Parathyroid adenoma (tissue), 2 donors: Measurements from ENCODE around the gene CD8A.

Experiments used
- H2AFZ ChIP-seq: fragments of 300-600 bp; sonication (generic); one replicate; pipeline ENCODE4 v1.7.0; 2017; ENCODE audit warnings: antibody characterized with exemption, mild to moderate bottlenecking
- H3K27ac ChIP-seq: fragments of 300-600 bp; sonication (generic); one replicate; pipeline ENCODE4 v1.7.0; 2017
- H3K27me3 ChIP-seq: fragments of 300-600 bp; sonication (generic); one replicate; pipeline ENCODE4 v1.7.0; 2017; ENCODE audit warnings: low read length; ENCODE audit not compliant: control insufficient read depth, insufficient read depth
- H3K36me3 ChIP-seq: fragments of 300-600 bp; sonication (generic); one replicate; pipeline ENCODE4 v1.7.0; 2017; ENCODE audit warnings: low read length; ENCODE audit not compliant: control insufficient read depth, insufficient read depth
- H3K4me1 ChIP-seq: fragments of 300-600 bp; sonication (generic); one replicate; pipeline ENCODE4 v1.7.0; 2017; ENCODE audit warnings: control low read depth
- H3K4me2 ChIP-seq: fragments of 300-600 bp; sonication (generic); one replicate; pipeline ENCODE4 v1.7.0; 2017; ENCODE audit warnings: low read length
- H3K4me3 ChIP-seq: fragments of 300-600 bp; sonication (generic); one replicate; pipeline ENCODE4 v1.7.0; 2017; ENCODE audit warnings: low read depth, low read length
- H3K79me2 ChIP-seq: fragments of 300-600 bp; sonication (generic); one replicate; pipeline ENCODE4 v1.7.0; 2017; ENCODE audit warnings: control low read depth
- H3K9ac ChIP-seq: fragments of 300-600 bp; sonication (generic); one replicate; pipeline ENCODE4 v1.7.0; 2017; ENCODE audit warnings: mild to moderate bottlenecking
- H3K9me3 ChIP-seq: fragments of 300-600 bp; sonication (generic); one replicate; pipeline ENCODE4 v1.7.0; 2017; ENCODE audit warnings: low read length; ENCODE audit not compliant: control insufficient read depth
- TF ChIP-seq, protein P1 (sequence below): fragments of 300-600 bp; sonication (generic); IDR thresholded peaks from one replicate; pipeline ENCODE4 v1.7.0; 2017; ENCODE audit warnings: antibody characterized with exemption, mild to moderate bottlenecking
- donor health status: primary hyperparathyroidism.

Gene CD8A

DNA sequence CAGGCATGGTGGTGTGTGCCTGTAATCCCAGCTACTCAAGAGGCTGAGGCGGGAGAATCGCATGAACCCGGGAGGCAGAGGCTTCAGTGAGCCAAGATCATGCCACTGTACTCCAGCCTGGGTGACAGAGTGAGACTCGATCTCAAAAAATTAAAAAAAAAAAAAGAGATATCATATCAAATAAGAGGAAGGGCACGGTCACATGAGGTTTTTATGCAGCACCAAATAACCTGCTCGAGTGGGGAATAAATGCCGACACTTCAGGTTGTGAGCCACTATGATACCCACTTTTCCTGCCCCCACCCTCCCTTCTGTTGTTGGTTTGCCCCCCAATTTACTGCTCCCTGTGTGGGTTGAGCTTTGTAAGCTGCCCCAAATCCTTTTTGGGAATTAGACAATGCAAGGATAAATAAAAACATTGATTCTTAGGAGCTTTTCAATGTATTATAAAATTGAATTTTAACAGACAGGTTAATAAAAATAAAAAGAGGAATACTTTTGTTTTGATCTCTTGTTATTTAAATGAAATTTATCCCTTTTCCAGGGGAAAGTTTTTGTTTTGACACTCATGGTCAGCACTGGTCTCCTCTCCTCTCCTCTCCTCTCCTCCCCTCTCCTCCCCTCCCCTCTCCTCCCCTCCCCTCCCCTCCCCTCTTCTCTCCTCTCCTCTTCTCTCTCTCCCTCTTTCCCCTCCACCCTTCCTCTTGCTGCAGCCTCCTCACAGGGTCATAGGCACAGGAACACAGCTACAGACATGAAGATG, 41.8 kb upstream of the CD8A start:
- no peak overlapping the region for H3K4me2 ChIP-seq
- no peak overlapping the region for H3K27ac ChIP-seq
- no peak overlapping the region for H3K9ac ChIP-seq
- H3K9me3 ChIP-seq = no peaks in the 10 kb centered on the region
- H3K4me1 ChIP-seq = no peaks in the 10 kb centered on the region
- H3K36me3 ChIP-seq = no peaks in the 10 kb centered on the region
- TF ChIP-seq, protein P1, sequence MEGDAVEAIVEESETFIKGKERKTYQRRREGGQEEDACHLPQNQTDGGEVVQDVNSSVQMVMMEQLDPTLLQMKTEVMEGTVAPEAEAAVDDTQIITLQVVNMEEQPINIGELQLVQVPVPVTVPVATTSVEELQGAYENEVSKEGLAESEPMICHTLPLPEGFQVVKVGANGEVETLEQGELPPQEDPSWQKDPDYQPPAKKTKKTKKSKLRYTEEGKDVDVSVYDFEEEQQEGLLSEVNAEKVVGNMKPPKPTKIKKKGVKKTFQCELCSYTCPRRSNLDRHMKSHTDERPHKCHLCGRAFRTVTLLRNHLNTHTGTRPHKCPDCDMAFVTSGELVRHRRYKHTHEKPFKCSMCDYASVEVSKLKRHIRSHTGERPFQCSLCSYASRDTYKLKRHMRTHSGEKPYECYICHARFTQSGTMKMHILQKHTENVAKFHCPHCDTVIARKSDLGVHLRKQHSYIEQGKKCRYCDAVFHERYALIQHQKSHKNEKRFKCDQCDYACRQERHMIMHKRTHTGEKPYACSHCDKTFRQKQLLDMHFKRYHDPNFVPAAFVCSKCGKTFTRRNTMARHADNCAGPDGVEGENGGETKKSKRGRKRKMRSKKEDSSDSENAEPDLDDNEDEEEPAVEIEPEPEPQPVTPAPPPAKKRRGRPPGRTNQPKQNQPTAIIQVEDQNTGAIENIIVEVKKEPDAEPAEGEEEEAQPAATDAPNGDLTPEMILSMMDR = no peak
- no peak overlapping the region for H2AFZ ChIP-seq
- no peak overlapping the region for H3K4me3 ChIP-seq
- no peaks in the 10 kb centered on the region for H3K27me3 ChIP-seq
- H3K79me2 ChIP-seq = no peaks in the 10 kb centered on the region

DNA sequence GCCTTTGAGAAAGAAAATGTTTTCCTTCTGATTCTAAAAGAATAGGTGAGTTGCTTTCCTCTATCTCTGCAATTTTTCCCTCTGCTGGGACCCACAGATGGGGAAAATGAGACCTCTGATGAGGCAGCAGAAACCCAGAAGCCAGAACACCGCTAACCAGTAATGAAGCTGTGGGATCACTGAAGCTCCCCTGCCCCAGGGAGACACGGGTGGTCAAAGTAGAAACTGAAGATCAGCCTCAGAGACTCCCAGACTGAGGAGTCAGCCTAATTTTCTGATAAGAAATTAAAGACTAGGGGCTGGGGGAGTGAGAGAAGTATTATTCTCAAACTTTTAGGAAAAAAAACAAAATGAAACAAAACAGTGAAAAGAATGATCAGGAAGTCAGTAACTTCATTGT, 40.8 kb upstream of the CD8A start:
- Histone ChIP-seq H3K9ac (no peak overlapping the region), H3K4me3 (no peak overlapping the region), H3K27ac (no peak overlapping the region), H3K36me3 (no peaks in the 10 kb centered on the region), H3K9me3 (no peaks in the 10 kb centered on the region), H3K27me3 (no peaks in the 10 kb centered on the region), H2AFZ (no peak overlapping the region), H3K79me2 (no peaks in the 10 kb centered on the region), H3K4me2 (no peak overlapping the region), H3K4me1 (no peaks in the 10 kb centered on the region)
- TF ChIP-seq, protein P1 = no peak

DNA sequence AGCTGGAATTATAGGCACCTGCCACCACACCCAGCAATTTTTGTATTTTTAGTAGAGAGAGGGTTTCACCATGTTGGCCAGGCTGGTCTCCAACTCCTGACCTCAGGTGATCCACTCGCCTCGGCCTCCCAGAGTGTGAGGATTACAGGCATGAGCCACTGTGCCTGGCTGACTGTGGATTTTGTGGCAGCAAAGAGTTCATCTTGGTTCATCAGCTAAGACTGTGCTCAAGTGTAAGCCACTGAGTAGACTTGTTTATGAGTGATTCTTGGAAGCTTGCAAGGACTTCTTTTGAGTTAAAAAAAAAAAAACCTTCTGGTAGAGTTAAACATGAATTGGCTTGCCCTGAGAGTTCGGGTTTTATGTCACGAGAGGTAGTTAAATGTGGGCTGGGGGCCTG, 36.2 kb upstream of the CD8A start:
- H3K36me3 ChIP-seq = no peaks in the 10 kb centered on the region
- TF ChIP-seq, protein P1 = no peak
- no peak overlapping the region for H3K4me2 ChIP-seq
- H3K79me2 ChIP-seq = no peaks in the 10 kb centered on the region
- no peak overlapping the region for H2AFZ ChIP-seq
- H3K9me3 ChIP-seq = no peaks in the 10 kb centered on the region
- no peak overlapping the region for H3K27ac ChIP-seq
- H3K9ac ChIP-seq = no peak overlapping the region
- H3K4me3 ChIP-seq = no peak overlapping the region
- no peaks in the 10 kb centered on the region for H3K27me3 ChIP-seq
- no peaks in the 10 kb centered on the region for H3K4me1 ChIP-seq

DNA sequence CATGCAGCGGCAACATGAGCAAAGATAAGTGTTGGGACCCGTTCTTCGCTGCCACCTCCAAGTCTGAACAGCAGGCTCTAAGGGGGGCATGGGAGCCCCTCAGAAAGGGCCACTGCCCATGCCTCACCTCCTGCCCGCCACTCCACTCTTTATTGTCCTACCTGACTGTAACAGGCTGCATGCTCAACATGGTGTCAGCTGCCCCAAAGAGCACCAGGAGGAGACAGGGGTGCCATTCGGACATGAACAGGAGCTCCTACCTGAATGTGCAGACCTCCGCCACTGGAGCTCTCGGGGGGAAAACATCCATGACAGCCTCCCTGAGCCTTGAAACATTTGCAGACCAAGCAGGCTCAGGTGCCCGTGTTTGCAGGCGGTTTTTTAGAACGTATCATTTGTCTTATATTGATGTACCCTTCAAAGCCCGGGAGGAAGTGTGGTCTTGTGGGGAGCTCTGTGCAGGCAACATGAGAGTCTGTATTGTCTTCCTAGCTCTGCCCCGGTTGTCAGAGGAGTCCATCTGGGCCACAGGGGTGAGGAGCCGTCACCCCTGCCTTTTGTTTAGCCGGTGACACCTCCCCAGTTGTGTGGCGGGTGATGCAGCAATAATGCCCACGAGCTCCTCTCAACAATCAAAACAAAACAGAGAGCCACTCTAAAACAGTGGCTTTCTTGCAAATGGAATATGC, 35.1 kb upstream of the CD8A start:
- H3K27me3 ChIP-seq = no peaks in the 10 kb centered on the region
- no peak overlapping the region for H3K4me3 ChIP-seq
- H3K36me3 ChIP-seq = no peaks in the 10 kb centered on the region
- TF ChIP-seq, protein P1 = no peak
- H3K4me2 ChIP-seq = no peak overlapping the region
- H3K4me1 ChIP-seq = no peaks in the 10 kb centered on the region
- no peak overlapping the region for H2AFZ ChIP-seq
- no peak overlapping the region for H3K27ac ChIP-seq
- H3K9me3 ChIP-seq = no peaks in the 10 kb centered on the region
- no peaks in the 10 kb centered on the region for H3K79me2 ChIP-seq
- H3K9ac ChIP-seq = no peak overlapping the region
